ENCODE results near the gene LIPA.

LIPA gene

GRCh38 chr10:89273680-89274079 is 22.1 kb upstream of the LIPA start:
- DNase-seq (ENCODE audit: insufficient read length, low spot score) (no peak), FAIRE-seq (no peak)
- no peak for TF ChIP-seq SPI1 (IDR thresholded peaks at IDR 0.05; ENCODE audit: low read depth, low read length)
- TF ChIP-seq PAX5 (IDR thresholded peaks at IDR 0.05; ENCODE audit: insufficient read depth, low read length, severe bottlenecking): no peak
- no peak for TF ChIP-seq POLR2A (IDR thresholded peaks at IDR 0.05; ENCODE audit: low read depth, low read length)
- TF ChIP-seq POLR2AphosphoS5 (IDR thresholded peaks at IDR 0.05; ENCODE audit: low read depth, low read length): no peak
- no peak for TF ChIP-seq POU2F2 (IDR thresholded peaks at IDR 0.05; ENCODE audit: low read depth, low read length)
- no peak for TF ChIP-seq TAF1 (IDR thresholded peaks at IDR 0.05; ENCODE audit: low read depth, low read length)

- no peak for TF ChIP-seq POU2F2 (IDR thresholded peaks at IDR 0.05; ENCODE audit: low read depth, low read length)
- no peak for TF ChIP-seq PAX5 (IDR thresholded peaks at IDR 0.05; ENCODE audit: insufficient read depth, low read length, severe bottlenecking)
- no peak for TF ChIP-seq SPI1 (IDR thresholded peaks at IDR 0.05; ENCODE audit: low read depth, low read length)
- no peak for TF ChIP-seq POLR2A (IDR thresholded peaks at IDR 0.05; ENCODE audit: low read depth, low read length)
- no peak for TF ChIP-seq TAF1 (IDR thresholded peaks at IDR 0.05; ENCODE audit: low read depth, low read length)
- TF ChIP-seq POLR2AphosphoS5 (IDR thresholded peaks at IDR 0.05; ENCODE audit: low read depth, low read length): no peak
- DNase-seq (ENCODE audit: insufficient read length, low spot score) (no peak), FAIRE-seq (no peak)
These were observed 20.0 kb upstream of the LIPA start for GRCh38 chr10:89271532-89271931.

GRCh38 chr10:89270153-89270483 is 18.5 kb upstream of the LIPA start:
- FAIRE-seq (no peak), DNase-seq (ENCODE audit: insufficient read length, low spot score) (no peak)
- TF ChIP-seq POLR2A (IDR thresholded peaks at IDR 0.05; ENCODE audit: low read depth, low read length) (no peak), SPI1 (IDR thresholded peaks at IDR 0.05; ENCODE audit: low read depth, low read length) (no peak)

- DNase-seq (ENCODE audit: insufficient read length, low spot score): no peak
- TF ChIP-seq POLR2A (IDR thresholded peaks at IDR 0.05; ENCODE audit: low read depth, low read length) (no peak), SPI1 (IDR thresholded peaks at IDR 0.05; ENCODE audit: low read depth, low read length) (no peak), POLR2AphosphoS5 (IDR thresholded peaks at IDR 0.05; ENCODE audit: low read depth, low read length) (no peak), TAF1 (IDR thresholded peaks at IDR 0.05; ENCODE audit: low read depth, low read length) (no peak), POU2F2 (IDR thresholded peaks at IDR 0.05; ENCODE audit: low read depth, low read length) (no peak), PAX5 (IDR thresholded peaks at IDR 0.05; ENCODE audit: insufficient read depth, low read length, severe bottlenecking) (no peak)
- FAIRE-seq: no peak
These were observed 18.0 kb upstream of the LIPA start for GRCh38 chr10:89269433-89270152.

- FAIRE-seq (no peak), DNase-seq (ENCODE audit: insufficient read length, low spot score) (no peak)
- TF ChIP-seq POU2F2 (IDR thresholded peaks at IDR 0.05; ENCODE audit: low read depth, low read length) (no peak), POLR2A (IDR thresholded peaks at IDR 0.05; ENCODE audit: low read depth, low read length) (no peak), TAF1 (IDR thresholded peaks at IDR 0.05; ENCODE audit: low read depth, low read length) (no peak), SPI1 (IDR thresholded peaks at IDR 0.05; ENCODE audit: low read depth, low read length) (no peak), POLR2AphosphoS5 (IDR thresholded peaks at IDR 0.05; ENCODE audit: low read depth, low read length) (no peak), PAX5 (IDR thresholded peaks at IDR 0.05; ENCODE audit: insufficient read depth, low read length, severe bottlenecking) (no peak)
These were observed 15.3 kb upstream of the LIPA start for GRCh38 chr10:89266721-89267453.

GRCh38 chr10:89263531-89263930 is 12.0 kb upstream of the LIPA start:
- TF ChIP-seq TAF1 (IDR thresholded peaks at IDR 0.05; ENCODE audit: low read depth, low read length) (no peak), SPI1 (IDR thresholded peaks at IDR 0.05; ENCODE audit: low read depth, low read length) (no peak), POLR2A (IDR thresholded peaks at IDR 0.05; ENCODE audit: low read depth, low read length) (no peak), POU2F2 (IDR thresholded peaks at IDR 0.05; ENCODE audit: low read depth, low read length) (no peak), PAX5 (IDR thresholded peaks at IDR 0.05; ENCODE audit: insufficient read depth, low read length, severe bottlenecking) (no peak), POLR2AphosphoS5 (IDR thresholded peaks at IDR 0.05; ENCODE audit: low read depth, low read length) (no peak)
- FAIRE-seq: no peak
- DNase-seq (ENCODE audit: insufficient read length, low spot score): no peak

GRCh38 chr10:89263091-89263490 is 11.5 kb upstream of the LIPA start:
- FAIRE-seq (no peak), DNase-seq (ENCODE audit: insufficient read length, low spot score) (no peak)
- TF ChIP-seq POU2F2 (IDR thresholded peaks at IDR 0.05; ENCODE audit: low read depth, low read length): no peak
- TF ChIP-seq PAX5 (IDR thresholded peaks at IDR 0.05; ENCODE audit: insufficient read depth, low read length, severe bottlenecking): no peak

- FAIRE-seq (no peak), DNase-seq (ENCODE audit: insufficient read length, low spot score) (no peak)
- no peak for TF ChIP-seq TAF1 (IDR thresholded peaks at IDR 0.05; ENCODE audit: low read depth, low read length)
- no peak for TF ChIP-seq POLR2AphosphoS5 (IDR thresholded peaks at IDR 0.05; ENCODE audit: low read depth, low read length)
These were observed 10.8 kb upstream of the LIPA start for GRCh38 chr10:89262086-89263051.

GRCh38 chr10:89258881-89259280 is 7.3 kb upstream of the LIPA start:
- DNase-seq (ENCODE audit: insufficient read length, low spot score) (no peak), FAIRE-seq (no peak)
- TF ChIP-seq SPI1 (IDR thresholded peaks at IDR 0.05; ENCODE audit: low read depth, low read length) (no peak), POLR2A (IDR thresholded peaks at IDR 0.05; ENCODE audit: low read depth, low read length) (no peak), TAF1 (IDR thresholded peaks at IDR 0.05; ENCODE audit: low read depth, low read length) (no peak), POLR2AphosphoS5 (IDR thresholded peaks at IDR 0.05; ENCODE audit: low read depth, low read length) (no peak), PAX5 (IDR thresholded peaks at IDR 0.05; ENCODE audit: insufficient read depth, low read length, severe bottlenecking) (no peak), POU2F2 (IDR thresholded peaks at IDR 0.05; ENCODE audit: low read depth, low read length) (no peak)
